Globus pallidus (tissue), 1 donor: ENCODE measurements around the gene RABGAP1L.
"Not testable (repeated sequence)": the region's sequence is repeated elsewhere in the genome, so short reads cannot be mapped to it uniquely, and the experiment has no call there.

ENCODE experiments used
- DNase-seq: peaks from one replicate; pipeline ENCODE4 v3.0.0-alpha.2; 2015; ENCODE audit warnings: low spot score

Gene RABGAP1L

DNA sequence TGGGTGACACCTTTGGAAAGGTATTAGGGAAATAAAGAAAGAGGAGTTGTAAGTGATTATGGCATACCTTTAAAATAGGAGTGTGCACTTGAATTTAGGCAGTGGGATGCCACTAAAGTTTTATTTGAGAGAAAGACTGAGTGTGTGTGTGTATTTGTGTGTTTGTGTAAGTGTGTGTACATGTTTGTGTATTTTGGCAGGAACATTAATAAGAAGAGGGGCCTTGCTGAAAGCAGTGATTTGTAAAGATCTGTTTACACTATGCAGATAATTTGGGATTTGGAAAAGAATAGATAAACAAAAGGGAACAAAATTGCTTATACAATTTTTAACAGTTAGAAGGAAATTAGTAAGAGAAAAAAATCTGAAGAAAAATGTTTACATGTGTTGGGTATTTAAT is 409.2 kb downstream of the RABGAP1L start:
- no peak for DNase-seq

- no peak for DNase-seq
Observed at GRCh38 chr1:174569240-174569639, 409.9 kb downstream of the RABGAP1L start.

- no peak for DNase-seq
Observed at GRCh38 chr1:174572771-174573170, 413.5 kb downstream of the RABGAP1L start.

DNA sequence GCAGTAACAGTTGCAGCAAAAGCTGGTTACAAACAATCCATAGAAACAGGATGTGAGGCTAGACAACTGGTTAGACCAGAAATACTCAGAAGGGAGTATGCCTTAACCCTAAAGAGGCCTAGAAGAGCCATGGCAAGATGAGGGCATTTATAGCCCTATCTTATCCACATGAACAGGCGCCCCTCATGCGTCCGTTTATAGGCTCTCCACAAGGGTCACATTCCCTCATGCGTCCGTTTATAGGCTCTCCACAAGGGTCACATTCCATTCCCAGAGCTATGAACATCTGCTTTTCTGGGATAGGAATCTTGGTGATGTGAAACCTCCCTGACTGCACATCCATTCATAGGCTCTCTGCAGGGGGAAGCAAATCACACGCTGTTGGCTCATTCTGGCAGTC is 416.8 kb downstream of the RABGAP1L start:
- DNase-seq: not testable (repeated sequence)

DNA sequence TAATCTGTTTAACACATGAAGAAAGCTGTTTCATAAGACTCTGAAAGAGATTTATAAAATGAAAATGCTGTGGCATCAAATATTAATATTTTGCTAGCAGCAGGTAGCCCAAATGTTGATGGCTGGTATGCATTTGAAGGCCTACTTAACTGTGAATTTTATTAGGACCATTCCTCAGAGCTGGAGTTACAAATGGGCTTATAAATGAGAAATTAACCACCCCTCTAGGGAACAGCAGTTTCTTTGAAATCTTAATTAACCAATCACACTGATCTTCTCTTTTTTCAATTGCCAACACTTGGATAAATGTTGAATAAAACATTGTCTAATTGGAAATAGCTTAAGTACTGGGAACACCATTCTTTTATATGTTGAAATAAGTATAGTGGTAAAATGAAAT is 418.4 kb downstream of the RABGAP1L start:
- DNase-seq: no peak

DNA sequence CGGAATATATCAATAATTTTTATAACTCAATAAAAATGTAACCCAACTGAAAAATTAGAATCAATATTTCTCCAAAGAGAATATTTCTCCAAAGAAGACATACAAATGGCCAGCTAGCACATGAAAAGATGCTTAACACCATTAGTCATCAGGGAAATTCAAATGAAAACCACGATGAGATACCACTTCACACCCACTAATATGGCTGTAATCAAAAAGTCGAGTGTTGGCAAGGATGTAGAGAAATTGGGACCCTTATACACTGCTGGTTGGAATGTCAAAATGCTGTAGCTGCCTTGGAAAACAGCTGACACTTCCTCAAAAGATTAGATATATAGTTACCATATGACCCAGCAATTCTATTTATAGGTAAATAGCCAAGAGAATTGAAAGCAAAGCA is 421.5 kb downstream of the RABGAP1L start:
- DNase-seq: no peak

- no peak for DNase-seq
Observed at GRCh38 chr1:174583316-174583715, 424.0 kb downstream of the RABGAP1L start.

DNA sequence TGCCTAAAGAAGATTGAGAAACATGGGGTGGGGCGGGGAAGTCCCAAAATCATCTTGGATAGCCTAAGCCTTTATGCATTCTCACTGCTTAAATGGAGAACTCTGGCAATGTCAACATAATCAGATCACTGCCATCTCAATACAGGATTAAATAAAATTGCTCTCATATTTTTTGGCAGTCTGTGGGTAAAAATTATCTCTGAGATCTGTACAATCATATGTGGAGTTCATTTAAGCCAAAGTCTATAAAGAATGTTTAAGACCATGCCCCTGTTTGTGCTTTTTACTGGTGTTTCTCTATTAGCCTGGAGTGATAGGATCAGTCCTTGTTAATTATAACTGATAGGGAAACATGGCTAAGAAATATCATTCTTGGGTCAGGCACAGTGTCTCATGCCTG is 424.8 kb downstream of the RABGAP1L start:
- no peak for DNase-seq

- DNase-seq: not testable (repeated sequence)
Observed at GRCh38 chr1:174588618-174589017, 429.3 kb downstream of the RABGAP1L start.

GRCh38 chr1:174605198-174605597 is 445.9 kb downstream of the RABGAP1L start:
- no peak for DNase-seq

GRCh38 chr1:174606471-174606870 is 447.2 kb downstream of the RABGAP1L start:
- no peak for DNase-seq

DNA sequence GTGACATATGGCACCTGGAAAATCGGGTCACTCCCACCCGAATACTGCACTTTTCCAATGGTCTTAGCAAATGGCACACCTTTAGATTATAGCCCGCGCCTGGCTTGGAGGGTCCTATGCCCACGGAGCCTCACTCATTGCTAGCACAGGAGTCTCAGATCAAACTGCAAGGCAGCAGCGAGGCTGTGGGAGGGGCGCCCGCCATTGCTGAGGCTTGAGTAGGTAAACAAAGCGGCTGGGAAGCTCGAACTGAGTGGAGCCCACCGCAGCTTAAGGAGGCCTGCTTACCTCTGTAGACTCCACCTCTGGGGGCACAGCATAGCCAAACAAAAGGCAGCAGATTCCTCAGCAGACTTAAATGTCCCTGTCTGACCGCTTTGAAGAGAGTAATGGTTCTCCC is 458.6 kb downstream of the RABGAP1L start:
- DNase-seq: not testable (repeated sequence)

GRCh38 chr1:174623324-174624035 is 464.2 kb downstream of the RABGAP1L start:
- DNase-seq: no peak

GRCh38 chr1:174626031-174627025 is 467.0 kb downstream of the RABGAP1L start:
- no peak for DNase-seq

DNA sequence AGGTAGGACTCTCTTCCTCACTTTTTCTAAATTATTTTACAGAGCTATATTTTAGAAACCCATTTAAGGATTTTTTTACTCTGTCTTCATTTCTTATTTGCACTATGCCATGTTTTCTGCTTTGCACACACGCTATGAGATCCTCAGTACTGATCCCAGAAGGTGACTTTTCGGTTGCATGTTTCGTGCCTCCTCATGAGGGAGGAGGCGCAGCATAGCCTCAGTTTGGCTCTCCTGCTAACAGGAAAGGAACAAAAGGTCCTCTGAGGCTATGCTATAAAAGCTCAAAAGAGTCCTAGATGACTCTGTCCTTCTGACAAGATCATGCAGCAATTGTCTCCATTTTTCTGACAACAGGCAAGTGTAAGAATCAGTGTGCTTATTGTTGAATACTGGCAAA is 478.2 kb downstream of the RABGAP1L start:
- no peak for DNase-seq

GRCh38 chr1:174639461-174639860 is 480.1 kb downstream of the RABGAP1L start:
- DNase-seq: no peak

GRCh38 chr1:174640783-174641182 is 481.5 kb downstream of the RABGAP1L start:
- DNase-seq: no peak

DNA sequence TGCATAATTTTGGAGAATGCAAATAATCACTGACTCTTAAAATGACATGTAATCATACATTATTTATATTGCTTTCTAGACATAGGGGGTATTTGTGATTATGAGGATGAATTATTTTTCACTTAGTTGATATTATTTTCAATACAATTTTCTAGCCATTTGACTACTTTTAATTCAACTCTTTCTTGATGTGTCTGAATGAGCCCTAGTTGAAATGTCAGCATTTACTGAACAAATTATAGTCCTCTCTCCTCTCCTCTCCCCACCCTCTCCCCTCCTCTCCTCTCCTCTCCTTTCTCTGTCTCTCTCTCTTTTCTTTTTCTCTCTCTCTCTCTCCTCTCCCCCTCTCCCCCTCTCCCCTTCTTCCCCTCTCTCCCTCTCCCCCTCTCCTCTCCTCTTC is 483.1 kb downstream of the RABGAP1L start:
- no peak for DNase-seq

DNA sequence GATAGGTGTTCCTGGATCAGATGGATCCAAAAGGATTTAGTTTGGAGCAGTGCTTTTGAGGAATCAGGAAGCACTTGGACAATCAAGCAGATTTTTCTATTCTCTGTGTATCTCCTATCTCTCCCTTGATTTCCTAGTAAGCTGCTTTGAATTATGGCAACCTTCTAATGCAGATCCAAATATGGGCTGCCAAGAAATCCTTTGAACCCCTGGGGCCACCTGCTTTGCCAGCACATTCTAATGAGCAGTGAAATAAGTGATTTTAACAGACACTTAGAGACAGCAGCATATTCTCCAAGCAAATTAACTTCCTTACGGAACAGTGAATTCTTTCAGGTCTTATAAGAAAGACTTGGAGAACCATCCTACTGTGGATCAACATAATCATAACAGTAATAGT is 483.9 kb downstream of the RABGAP1L start:
- DNase-seq: no peak

DNA sequence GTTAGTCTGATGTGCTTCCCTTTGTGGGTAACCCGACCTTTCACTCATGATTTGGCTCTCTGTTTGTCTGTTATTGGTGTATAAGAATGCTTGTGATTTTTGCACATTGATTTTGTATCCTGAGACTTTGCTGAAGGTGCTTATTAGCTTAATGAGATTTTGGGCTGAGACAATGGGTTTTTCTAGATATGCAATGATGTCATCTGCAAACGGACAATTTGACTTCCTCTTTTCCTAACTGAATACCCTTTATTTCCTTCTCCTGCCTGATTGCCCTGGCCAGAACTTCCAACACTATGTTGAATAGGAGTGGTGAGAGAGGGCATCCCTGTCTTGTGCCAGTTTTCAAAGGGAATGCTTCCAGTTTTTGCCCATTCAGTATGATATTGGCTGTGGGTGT is 490.3 kb downstream of the RABGAP1L start:
- not testable (repeated sequence) for DNase-seq

DNA sequence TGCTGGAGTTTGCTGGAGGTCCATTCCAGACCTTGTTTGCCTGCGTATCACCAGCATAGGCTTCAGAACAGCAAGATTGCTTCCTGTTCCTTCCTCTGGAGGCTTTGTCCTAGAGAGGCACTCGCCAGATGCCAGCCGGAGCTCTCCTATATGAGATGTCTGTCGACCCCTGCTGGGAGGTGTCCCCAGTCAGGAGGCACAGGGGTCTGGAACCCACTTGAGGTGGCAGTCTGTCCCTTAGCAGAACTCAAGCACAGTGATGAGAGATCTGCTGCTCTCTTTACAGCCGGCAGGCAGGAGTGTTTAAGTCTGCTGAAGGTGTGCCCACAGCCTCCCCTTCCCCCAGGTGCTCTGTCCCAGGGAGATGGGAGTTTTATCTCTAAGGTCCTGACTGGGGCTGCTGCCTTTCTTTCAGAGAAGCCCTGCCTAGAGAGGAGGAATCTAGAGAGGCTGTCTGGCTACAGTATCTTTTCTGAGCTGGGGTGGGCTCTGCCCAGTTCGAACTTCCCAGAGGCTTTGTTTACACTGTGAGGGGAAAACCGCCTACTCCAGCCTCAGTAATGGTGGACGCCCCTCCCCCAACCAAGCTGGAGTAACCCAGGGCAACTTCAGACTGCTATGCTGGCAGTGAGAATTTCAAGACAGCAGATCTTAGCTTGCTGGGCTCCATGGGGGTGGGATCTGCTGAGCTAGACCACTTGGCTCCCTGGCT is 493.4 kb downstream of the RABGAP1L start:
- no peak for DNase-seq

GRCh38 chr1:174654560-174654959 is 495.2 kb downstream of the RABGAP1L start:
- no peak for DNase-seq
